Mucosa of gallbladder (tissue), 1 donor: ENCODE results near the gene LPP. TPM values are rescaled to one million over a fixed set of nuclear protein-coding genes. Genes with fewer than 3 reads are reported as not detected.
A peak's percentile ranks its signal among the peaks of the same experiment; 100 is the strongest.

Experiments used
- DNase-seq: peaks from one replicate; pipeline ENCODE4 v3.0.0-alpha.2; 2020; ENCODE audit warnings: low spot score
- total RNA-seq: library from RNA; stranded (reverse); gene quantifications from one replicate; pipeline ENCODE4 v1.2.1, GENCODE V29; 2021
- donor health status: DM: no; HTN: no; CAD: no.

LPP gene
- total RNA-seq, 1 donor from 2014 or later: 478 TPM

DNA sequence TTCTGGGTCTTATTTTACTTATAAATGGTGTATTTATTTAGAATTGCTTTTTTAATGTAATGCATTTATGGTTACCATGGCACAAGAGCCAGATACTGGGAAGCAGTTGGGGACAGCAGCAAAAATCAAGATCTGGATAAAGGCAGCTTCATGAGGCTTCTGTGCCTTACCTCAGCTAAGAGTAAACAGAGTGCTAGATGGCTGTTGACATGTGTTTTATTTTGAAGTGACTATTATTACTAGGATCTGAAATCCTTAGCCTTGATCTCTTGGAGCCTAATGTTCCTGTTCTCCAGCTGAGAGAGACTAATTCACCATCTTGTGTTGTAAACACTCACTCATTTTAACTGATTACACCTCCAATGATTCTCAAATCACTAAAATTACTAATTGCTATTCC is 317.8 kb downstream of the LPP start:
- DNase-seq: no peak

DNA sequence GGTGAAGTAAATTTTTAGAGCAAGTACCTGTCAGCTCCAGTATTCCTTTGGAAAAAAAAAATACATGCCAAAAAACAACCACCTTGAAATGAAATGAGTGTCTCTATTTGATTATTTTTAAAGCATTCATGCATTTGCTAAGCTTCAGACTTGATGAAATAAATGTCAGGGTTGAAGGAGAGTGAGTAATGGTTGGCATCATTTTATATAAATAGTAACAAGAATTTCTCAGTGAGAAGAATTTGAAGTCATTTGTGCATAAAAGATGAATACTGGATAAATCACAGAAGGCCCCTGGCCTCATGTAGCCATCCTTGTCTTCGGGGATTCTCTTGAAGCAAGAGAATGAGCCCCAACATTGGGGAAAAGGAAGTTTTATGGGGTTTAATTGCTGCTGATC is 318.4 kb downstream of the LPP start:
- no peak for DNase-seq

DNA sequence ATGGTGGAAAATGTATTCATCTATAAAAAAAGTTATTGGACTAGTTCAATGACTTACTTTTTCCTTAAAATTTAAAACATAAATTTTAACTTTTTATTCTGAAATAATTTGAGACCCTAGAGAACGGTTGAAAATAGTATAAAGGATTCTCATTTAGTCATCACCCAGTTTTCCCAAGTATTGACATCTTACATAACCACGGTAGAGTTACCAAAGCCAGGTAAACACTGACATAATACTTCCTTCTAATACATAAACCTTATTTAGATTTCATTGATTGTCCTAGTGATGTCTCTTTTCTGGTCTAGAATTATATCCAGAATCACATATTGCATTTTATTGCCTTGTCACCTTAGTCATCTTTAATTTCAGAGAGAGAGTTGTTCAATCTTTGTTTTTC is 319.1 kb downstream of the LPP start:
- no peak for DNase-seq

DNA sequence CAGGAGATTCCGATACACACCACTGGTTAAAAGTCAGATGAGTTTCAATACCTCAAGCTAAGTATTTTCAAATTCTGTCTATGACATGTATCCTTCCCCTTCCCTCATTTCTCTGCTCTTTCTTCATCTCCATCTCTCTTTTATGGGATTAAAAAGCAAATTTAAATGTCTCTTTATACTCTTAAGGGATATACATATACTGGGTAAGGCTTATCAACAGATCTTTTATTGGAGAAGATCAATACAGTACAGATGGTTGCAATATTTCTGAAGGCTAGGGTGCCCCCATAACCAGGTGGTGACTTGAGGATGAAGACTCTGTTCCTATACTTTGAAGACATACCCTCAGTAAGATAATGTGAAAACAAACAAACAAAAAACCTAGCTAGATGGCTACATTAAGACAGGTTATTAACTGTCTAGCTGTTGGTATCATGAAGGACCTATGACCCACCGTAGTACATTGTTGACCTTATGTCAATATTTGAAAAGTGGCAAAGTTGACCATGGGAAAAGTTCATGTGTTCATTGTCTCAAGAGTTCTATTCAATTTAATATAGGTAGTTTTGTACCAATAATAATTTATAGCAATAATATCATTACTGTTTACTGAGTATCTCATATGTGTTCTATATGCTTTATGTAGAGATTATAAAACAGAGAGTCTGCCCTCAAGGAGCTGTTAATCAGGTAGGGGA is 319.8 kb downstream of the LPP start:
- DNase-seq: no peak

DNA sequence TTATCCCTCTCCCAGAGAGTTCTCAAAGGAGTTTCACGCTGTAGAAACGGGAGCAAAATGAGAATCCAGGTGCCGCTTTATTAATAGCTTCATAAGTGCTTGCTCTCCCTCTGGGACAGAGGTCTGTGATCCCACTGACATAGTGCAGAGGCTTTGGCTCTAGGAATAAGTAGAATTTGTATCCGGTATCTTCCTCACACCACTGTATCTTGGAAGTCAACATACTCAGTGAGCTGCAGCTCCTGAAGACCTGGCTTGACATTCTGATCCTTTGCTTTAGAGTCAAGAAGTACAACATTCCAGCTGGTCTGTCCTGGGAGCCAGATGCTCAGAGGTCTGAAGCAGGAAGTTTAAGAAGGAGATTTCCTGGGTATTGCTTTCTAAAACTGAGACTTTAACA is 323.0 kb downstream of the LPP start:
- no peak for DNase-seq

DNA sequence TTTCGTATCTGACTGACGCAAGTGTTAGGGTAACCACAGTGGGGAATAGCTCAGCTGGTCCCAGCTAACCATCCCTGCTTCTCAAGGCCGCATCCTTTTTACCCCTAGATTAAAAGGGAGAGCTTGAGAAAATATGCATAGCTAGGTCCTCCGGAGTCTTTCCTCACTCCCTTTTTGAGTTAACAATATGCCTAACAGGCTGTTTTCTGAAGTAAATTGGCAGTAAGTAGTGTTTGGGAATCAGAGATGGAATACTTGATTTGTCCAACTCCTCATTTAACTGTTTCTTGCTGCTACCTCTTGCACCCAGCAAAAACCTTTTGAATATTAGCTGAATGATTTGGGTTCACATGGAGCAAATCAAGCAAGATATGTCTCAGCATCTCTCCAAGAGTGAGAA is 326.1 kb downstream of the LPP start:
- DNase-seq: no peak

DNA sequence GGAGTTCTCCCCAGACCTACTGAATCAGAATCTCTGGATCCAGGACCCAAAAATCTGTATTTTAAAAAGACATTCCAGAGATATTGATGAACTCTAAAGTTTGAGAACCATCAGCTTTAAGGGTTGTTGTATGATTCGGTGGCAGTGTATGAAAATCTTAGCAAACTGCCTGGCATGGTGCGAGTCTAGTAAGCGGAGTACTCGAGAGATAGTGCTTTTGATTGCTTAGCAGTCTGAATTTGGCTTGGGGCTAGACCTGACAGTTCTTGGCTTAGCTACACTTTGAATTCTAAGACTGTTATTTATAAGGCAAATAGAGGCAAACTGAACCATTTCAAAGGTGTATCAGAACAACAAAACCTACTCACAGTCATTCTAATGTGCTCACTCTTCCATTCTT is 329.0 kb downstream of the LPP start:
- DNase-seq: no peak

DNA sequence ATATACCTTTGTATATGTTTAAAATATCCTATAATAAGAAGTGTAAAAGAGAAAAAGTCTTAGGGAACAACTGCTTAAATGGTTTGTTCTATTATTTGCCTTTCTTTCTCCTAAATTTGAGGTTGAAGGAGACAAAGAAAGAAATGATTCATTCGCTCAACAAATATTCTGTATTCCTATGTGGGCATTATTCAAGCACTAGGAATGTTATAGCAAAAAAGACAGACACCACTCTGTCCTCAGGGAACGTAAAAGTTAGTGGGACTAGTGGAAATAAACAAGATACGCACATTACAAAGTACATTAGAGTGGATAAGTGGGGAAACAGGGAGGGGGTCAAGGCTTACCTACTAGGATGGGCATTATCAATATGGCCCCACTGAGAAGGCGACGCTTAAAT is 332.2 kb downstream of the LPP start:
- no peak for DNase-seq

DNA sequence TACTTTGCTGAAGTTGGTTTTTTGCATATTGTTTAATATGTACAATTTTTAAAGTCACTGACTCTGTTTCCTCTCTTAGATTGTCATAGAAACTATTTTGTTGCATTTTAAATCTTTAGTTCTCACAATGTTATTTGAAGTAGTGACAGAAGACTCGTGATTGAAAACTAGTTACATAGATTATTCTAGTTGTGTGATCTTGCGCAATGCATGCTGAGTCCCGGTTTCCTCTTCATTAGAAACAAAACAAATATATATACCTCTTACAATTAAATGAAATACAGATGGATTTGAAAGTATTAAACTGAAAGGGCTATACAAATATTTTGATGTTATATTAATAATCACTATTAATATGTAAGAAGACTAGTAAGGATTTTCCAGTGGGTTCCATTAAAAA is 333.0 kb downstream of the LPP start:
- no peak for DNase-seq

DNA sequence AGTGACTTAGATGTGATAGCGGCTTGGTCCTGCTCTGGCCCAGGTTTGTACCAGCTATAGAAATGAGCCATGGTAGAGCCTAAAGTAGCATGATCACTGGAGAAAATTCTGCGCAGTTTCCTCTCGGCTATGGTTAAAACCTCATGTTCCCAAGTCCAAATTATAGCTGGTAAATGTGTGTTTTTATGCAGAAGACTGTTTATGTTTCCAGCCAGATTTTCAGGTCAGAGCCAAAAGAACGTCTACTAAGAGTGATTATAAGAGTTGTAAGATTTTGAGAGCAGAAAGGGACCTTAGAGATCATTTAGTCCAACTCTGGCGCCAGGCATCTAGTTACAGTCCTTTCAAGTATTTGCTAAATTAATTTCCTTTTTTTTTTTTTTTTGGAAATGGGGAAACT is 333.7 kb downstream of the LPP start:
- no peak for DNase-seq

DNA sequence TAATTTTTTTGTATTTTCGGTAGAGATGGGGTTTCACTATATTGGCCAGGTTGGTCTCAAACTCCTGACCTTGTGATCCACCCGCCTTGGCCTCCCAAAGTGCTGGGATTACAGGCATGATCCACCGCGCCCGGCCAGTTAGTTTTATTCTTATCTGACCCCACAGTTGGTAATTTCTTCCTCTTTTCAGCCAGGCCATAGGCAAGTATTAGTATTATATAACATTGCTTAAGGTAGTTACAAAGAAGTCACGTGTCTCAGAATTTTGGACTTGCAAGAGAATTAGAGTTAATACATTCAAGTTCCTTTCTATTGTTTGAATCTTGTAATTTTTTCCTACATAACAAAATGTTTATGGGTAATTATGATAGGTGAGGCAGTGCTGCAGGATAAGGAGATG is 334.8 kb downstream of the LPP start:
- no peak for DNase-seq

DNA sequence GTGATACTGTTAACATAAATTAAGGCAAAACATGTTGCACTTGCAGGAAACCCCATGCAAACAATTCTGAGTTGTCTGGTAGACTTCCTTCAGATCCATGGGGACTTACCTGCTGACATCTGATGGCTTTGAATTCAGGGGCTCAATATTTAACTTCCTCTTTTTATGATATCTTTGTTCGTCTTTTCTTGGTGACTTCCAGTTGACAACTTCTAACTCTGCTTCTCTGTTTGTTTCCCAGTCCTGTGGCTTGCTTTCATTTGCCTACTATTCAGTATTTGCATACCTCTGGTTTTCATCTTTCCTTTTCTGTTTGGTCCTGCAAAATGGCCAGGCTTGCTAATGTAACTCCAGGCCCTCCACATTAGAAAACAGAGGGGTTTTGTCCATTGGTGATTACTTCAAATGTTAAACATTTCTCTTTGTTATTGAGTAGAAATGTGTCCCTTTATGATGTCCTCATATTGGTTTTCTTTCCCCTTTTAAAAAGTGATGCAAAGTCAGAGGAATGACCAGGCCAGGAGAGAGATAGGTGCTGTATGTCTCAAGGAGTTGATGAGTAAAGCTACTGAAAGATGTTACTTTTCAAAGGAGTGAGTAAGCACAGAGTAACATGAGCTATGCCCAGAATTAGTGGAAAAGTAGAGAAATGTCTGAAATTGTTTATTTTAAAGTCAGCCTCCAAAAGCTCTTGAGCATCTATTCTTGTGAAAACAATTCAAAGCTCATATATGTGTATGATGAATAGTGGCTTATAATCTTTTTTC is 335.9 kb downstream of the LPP start:
- DNase-seq: no peak

DNA sequence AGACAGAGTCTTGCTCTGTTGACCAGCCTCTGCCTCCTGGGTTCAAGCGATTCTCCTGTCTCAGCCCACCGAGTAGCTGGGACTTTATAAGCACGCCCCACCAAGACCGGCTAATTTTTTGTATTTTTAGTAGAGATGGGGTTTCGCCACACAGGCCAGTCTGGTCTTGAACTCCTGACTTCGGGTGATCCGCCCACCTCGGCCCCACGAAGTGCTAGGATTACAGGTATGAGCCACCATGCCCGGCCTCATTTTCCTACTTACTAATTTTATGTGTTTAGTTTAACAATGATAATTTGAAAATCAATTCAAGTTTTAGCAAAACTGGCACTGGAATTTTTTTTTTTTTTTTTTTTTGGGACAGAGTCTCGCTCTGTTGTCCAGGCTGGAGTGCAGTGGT is 336.5 kb downstream of the LPP start:
- DNase-seq: no peak

DNA sequence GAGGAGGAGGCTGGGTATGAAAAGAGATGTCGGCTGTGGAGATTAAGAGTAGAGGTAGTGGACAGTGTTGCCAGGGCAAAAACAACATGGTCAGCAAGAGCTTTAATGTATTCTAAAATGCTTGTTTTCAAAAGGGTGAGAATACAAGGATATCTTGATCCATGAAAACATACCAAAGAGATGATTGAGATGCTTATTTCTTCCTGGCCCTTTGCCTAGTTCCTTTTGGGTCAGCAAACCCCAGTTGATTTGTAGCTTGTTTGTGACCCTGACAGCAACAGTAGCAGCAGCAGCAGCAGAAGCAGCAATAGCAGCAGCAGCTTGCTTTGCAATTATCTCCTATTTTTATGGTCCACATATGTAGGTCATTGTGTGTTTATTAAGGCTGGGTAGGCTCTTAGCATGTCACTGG is 337.3 kb downstream of the LPP start:
- DNase-seq: no peak

DNA sequence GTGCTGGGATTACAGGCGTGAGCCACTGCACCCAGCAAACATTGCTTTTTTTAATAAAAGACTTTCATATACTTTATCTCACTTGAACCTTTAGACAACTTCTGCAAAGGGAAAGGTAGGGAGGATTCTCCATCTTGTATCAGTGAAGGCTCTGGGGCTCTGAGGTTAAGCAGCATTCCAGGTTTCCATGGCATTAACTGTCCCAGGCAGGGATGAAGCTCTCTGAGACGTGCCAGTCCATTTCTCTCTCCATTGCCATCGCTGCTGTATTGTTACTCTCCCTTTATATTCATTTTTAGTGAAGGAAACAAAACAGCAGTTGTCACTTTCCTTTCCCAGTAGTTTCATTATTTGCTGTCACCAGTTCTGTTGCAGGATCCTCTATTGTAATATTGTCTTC is 342.4 kb downstream of the LPP start:
- no peak for DNase-seq

DNA sequence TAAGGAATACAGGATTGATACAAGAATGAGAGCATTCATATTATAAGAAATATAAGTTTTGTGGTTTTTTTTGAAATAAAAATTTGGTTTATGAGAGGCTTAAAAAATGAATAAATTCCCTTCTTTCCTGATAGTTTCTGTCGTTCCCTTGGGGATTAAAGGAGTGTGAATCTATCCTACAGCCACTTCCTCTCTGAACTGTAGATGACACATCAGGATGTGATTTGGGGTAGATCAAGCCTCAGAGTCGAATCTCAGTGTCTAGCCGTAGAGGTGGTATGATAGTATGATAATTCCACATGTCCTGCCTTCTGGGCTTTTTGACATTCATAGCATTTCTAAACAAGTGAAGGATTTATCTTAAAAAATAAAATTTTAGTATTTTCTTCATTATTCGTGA is 343.1 kb downstream of the LPP start:
- no peak for DNase-seq

DNA sequence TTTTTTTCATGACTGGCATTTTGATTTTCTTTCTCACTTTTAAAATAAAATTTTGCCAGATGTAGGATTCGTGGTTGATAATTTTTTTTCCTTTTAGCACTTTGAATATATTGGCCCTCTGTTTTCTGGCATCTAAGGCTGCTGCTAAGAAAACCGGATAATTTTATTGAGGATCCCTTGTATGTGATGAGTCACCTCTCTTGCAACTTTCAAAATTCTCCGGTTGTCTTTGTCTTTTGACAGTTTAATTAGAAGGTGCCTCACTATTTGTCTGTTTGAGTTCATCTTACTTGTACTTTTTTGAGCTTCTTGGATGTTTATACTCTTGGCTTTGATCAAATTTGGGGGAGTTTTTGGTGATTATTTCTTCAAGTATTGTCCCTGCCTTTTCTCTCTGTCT is 349.7 kb downstream of the LPP start:
- no peak for DNase-seq

DNA sequence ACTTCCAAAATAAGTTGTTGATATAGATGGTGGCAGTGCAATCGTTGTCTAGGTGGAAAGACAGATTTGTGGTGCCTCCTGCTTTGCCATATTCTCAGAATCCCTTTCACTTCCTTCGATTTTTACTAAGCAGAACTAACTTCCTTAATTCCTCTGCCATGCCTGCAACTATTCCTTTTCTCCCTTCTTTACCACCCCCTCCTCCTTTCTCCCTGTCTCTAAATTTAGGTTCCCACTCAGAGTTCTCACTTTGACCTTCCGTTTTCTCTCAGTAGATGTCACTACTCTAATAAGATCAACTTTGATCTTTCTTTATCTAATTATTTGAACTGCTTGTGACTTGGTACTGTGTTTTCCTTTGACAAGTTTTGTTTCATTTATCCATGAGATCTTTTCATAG is 351.2 kb downstream of the LPP start:
- DNase-seq: no peak

DNA sequence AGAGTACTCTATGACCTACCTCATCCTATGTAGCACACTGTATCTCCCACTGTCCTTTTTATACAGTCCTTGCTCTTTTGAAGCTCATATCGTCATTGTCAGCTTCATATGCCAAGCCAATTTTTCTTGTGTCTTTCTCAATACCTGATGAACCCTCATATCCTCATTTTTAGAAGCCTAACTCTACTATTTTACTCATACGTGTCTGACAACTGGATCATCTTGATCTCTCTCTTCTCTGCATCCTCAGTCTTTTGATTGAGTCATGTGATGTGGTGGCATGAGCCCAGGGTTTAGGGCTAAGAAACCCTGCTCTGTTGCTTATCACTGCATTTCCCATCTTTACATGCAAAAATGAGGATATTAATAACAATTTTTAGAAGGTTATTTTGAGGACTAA is 352.0 kb downstream of the LPP start:
- DNase-seq: no peak

DNA sequence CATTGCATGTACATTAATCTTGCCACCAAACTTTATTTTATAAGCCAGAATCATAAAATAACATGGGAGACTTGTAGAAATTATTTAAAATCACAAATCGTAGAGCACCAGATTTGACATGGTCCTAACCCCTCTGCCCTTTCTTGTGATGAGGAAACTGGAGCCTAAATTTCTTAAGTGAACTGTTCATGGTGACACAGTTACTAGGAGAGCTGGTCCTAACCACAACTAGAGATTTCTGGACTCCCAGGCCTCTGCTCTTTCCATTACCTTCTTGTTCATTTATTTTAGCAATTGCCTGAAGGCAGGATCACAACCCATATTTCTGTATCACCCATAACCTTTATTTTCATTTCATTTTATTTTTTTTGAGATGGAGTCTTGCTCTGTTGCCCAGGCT is 352.5 kb downstream of the LPP start:
- no peak for DNase-seq

DNA sequence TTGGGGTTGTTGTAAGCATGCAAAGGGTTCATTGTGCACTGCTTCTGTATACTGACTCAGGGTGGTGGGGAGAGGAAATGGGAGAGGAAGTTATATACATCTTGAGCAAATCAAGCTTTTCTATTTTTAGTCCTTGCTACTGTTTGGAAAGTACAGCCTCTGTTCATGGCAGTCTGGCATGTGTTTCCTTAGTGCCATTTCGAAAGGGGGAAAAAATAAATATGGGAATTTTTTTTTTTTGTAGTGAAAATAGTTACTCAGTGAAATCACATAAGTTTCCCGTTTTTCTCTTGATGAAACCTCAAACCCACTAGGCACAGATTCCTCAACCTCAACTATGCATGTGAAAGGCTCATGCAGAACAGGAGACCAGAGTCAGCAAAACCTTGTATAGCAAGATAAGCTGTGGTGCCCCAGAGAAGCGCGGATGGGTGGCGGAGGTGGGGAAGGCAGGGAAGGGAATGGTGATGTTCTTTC is 353.3 kb downstream of the LPP start:
- peak; percentile 15 for DNase-seq

DNA sequence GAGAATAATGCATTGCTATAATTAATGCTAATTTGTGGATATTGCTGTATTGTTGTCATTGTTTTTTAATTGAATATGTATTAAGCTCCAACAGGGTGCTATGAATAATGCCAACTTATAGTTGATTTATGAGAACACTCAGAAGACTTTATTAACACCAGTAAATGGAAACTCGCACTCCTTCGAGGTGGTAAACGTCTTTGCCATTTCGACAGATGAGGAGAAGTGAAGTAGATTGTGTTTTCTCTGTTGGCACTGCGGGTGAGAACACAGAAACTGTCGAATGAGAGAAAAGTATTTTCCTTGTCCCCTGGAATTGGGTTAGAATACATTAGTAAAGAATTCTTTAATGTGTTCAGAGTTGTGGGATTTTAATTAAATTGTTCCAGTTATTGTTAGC is 354.5 kb downstream of the LPP start:
- DNase-seq: no peak

DNA sequence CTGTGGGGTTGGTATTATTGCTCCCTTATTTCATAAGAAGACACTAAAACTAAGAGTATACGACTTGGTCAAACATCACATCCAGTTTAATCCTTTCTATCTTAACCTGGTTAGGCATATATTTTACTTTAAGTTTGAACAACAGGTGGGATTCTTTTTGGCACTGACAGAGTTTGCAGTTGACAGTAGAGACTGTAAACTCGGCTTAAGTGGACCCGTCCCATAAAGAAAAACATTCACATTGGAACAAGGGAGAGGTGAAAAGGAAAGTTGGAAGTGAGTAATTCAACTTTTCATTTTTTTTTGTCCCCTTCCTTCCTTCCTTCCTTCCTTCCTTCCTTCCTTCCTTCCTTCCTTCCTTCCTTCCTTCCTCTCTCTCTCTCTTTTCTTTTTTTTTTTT is 355.4 kb downstream of the LPP start:
- no peak for DNase-seq

DNA sequence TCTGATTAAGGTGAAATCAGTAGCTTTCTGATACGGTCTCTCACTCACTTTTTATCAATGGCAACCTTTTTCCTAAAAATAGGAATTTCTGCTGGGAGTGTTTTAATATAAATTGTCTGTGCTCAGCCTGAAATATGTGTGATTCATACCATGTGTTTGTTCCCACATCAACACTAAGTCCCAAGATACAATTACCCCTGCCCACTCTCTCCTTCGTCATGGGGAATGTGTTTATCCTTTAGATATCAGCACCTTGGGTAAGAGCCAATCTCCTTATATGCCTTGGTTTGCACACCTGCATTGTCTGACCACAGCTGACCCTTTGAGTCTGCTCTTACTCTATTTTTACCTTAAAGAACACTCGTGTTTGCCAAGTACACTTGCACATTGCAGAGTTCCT is 356.4 kb downstream of the LPP start:
- DNase-seq: no peak
